Mononuclear cell (primary cell): ENCODE data around the gene VPS29. TPM values are rescaled to one million over a fixed set of nuclear protein-coding genes. Genes with fewer than 3 reads are reported as not detected.
"Not testable (repeated sequence)": the region's sequence is repeated elsewhere in the genome, so short reads cannot be mapped to it uniquely, and the experiment has no call there.

Source experiments
- H3K27me3 ChIP-seq: 2 replicates; pipeline ENCODE4 v1.6.0; 2011; ENCODE audit warnings: low read length, control low read depth; ENCODE audit not compliant: insufficient read depth
- H3K4me1 ChIP-seq: 2 replicates; pipeline ENCODE4 v1.5.1; 2011; ENCODE audit warnings: mild to moderate bottlenecking, low read length, control low read depth; ENCODE audit not compliant: insufficient read depth
- H3K4me3 ChIP-seq: 2 replicates; pipeline ENCODE4 v1.5.1; 2011; ENCODE audit warnings: mild to moderate bottlenecking, low read length, moderate library complexity
- H3K9me3 ChIP-seq: 2 replicates; pipeline ENCODE4 v1.5.1; 2011; ENCODE audit warnings: low read depth, mild to moderate bottlenecking, control low read depth, low read length
- total RNA-seq: library from RNA; depleted of rRNA; stranded (reverse); fragments of >200 nt; gene quantifications from one replicate; pipeline ENCODE4 v1.2.3, GENCODE V29; 2012

VPS29 gene
- 46.0 TPM for total RNA-seq

DNA sequence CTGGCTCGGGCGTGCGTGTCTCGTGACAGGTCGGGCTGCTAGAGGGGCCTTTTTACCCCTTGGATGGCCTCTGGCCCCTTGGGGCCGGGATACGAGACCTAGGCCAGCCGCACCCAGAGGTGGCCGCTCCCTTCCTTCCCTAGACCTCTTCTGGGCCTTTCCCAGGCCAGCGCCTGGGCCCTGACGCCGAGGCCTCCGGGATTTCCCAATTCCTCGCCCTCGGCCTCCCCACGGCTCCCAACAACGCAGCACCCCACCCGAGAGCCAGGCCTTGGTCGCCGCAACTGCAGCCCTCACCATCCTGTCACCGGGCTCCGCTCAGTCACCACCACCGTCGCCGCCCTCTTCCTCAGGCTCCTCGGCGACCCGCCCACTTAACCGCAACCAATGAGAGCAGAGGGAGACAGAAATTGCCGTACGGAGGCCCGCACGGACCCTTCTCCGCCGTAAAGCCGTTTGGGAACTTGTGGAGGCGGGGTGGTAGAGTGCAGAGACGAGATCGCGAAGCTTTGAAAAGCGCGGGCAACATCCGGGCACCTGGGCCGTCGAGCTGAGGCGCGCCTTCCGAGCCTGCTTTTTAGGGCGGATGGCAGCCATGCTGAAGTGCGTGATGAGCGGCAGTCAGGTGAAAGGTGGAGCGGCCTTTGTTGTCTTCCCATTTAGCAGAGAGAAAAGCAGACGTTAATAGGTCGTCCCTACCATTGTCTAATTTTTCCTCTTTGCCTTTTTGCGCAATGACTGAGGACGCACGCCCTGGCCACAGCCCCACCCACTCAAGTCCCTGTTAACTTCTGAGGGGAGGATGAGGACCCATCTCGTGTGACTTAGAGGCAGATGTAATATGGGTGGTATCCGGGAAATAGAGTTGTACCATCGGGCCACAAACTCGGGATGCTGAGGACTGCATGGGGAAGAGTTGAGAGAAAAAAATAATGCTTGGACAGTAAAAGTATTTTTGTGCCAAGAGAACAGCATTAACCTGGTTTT, at the start of gene VPS29, which contains the start of gene RAD9B:
TSS of gene VPS29 (minus strand) at position 360 of the 987 bp plus-strand sequence. CDS start at position 300, 60 bp downstream.
TSS of gene RAD9B (plus strand) at position 580 of the 987 bp plus-strand sequence. CDS start at position 587, 7 bp downstream.
- H3K4me1 ChIP-seq: peaks cover 31% of the 10 kb centered on the region
- no peaks in the 10 kb centered on the region for H3K9me3 ChIP-seq

DNA sequence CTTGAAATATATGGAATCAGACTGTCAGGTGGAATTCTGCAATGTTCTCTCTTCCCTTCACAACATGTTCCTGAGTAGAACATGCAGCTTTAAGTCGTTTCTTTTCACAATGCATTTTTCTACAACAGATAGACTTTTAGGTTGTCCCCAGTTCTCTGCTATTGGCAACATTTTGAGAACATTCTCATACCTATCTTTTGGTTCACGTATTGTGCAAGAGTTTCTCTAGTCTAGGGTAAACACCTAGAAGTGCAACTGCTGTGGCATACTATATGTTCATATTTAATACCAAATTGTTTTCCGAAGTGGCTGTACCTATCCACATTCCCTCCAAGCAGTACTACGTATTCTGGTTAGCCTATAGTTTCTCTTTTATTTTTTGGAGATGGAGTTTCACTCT, 49.1 kb upstream of the VPS29 start:
- no peaks in the 10 kb centered on the region for H3K9me3 ChIP-seq
- no peaks in the 10 kb centered on the region for H3K27me3 ChIP-seq
- peaks cover 20% of the 10 kb centered on the region for H3K4me1 ChIP-seq
- no peak overlapping the region for H3K4me3 ChIP-seq

More for the DNA sequence above, at the start of gene VPS29, which contains the start of gene RAD9B:
- Histone ChIP-seq H3K27me3 (no peaks in the 10 kb centered on the region), H3K4me3 (peak within 1 kb of the TSS; percentile 95)

DNA sequence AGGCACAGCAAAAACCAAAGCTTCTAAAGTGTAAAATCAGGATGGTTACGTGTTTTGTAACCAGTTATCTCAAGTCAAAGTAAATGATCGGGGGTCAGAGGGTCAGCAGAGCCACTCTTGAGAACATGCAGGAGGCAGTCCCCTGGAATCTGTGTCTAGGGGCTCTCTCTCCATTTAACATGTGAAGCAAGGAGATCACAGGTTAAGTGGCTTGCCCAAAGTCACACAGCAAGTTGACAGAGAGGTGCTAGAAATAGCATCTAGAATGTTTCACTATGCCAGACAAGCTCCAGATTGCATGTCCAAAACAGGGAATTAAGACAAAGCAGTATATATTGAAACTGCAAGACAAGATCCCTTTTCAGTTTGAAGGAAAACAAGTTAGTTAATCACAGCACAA, 47.8 kb upstream of the VPS29 start:
- H3K4me3 ChIP-seq: no peak overlapping the region
- H3K27me3 ChIP-seq: no peaks in the 10 kb centered on the region
- H3K9me3 ChIP-seq: no peaks in the 10 kb centered on the region
- H3K4me1 ChIP-seq: peaks cover 15% of the 10 kb centered on the region

DNA sequence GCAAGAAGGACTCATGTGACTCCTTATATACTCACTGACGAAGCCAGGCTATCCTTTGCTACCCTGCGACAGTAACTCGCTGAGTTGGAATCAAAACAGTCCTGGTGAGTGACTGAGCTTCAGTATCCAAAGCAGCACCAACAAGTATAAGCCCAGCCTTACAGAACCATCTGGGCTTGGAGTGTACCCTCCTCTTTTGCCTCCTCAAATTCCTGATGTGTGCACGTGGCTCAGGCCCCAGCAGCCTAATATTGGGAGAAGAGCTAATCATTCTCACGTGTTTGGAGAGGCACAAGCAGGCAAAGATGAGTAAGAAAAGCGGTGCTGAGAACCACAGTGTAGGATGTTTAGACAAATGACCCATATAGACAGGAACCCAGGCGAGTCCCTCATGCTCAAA, 46.8 kb upstream of the VPS29 start:
- H3K4me3 ChIP-seq: no peak overlapping the region
- no peaks in the 10 kb centered on the region for H3K27me3 ChIP-seq
- no peaks in the 10 kb centered on the region for H3K9me3 ChIP-seq
- peaks cover 7% of the 10 kb centered on the region for H3K4me1 ChIP-seq

DNA sequence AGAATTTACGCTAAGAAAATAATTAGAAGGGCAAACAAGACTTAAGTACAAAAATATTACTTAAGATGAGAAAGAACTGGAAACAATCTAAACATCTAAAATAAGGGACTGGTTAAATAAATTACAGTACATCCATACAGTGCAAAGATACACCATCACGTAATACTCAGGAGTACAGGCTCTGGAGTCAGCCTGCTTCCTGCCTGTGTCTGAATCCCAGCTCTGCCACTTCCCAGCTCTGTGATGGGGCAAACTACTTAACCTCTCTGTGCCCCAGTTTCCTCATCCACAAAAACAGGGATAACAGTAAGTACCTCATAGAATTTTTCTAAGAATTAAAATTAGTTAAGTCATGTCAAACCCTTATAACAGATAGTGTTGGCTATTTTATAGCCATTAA, 45.2 kb upstream of the VPS29 start:
- Histone ChIP-seq H3K27me3 (no peaks in the 10 kb centered on the region), H3K9me3 (no peaks in the 10 kb centered on the region), H3K4me1 (peaks cover 4% of the 10 kb centered on the region), H3K4me3 (no peak overlapping the region)

DNA sequence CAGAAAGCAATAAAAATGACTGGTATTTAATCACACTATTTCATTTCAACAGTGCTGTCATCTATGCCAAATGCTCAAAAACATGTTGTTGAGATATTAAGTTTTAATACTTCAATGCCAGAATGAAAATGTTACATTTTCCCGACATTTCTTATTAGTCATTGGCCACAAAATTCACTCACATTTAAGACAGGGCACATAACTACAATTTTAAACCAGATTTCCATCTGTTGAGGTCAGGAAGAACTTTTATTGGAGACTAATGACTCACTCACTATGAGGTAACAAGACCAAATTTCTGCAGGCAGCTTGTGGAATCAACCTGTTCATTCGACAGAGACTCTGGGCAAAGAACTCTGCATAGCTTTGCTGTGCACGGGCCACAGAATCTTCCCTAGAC, 44.4 kb upstream of the VPS29 start:
- H3K4me3 ChIP-seq: no peak overlapping the region
- H3K27me3 ChIP-seq: no peaks in the 10 kb centered on the region
- no peaks in the 10 kb centered on the region for H3K9me3 ChIP-seq
- H3K4me1 ChIP-seq: peaks cover 4% of the 10 kb centered on the region

DNA sequence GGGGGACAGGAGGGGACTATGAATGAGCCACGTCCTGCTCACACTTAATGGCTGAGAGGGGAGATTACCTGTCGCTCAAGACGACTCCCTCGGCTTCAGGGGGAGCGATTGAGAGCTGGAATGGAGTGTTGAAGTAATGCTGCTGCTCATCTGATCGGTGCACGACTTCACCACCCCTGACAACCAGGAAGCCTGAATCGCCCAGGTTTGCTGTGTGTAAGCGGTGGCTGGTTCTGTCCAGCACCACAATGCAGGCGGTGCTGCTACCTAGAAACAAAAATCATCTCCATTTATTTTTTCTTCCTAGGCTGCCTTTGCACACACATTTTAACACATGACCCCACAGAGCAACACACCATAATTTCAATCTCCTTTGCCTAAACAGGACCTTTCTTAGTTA, 43.9 kb upstream of the VPS29 start:
- Histone ChIP-seq H3K4me3 (no peak overlapping the region), H3K9me3 (no peaks in the 10 kb centered on the region), H3K27me3 (no peaks in the 10 kb centered on the region), H3K4me1 (peaks cover 4% of the 10 kb centered on the region)

DNA sequence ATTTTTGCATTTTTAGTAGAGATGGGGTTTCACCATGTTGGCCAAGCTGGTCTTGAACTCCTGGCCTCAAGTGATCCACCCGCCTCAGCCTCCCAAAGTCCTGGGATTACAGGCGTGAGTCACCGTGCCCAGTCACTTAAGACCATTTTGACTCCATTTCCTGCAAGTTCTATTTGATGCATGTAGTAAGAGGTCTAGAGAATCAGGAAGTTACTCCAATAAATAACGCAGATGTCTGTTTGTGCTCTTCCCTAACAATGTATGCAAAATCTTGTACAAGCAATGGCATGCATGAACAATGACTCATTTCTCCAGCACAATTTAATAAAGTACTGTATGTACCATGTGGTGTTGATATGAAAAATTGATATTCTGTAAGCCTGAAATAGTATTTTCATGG, 43.3 kb upstream of the VPS29 start:
- H3K27me3 ChIP-seq, H3K4me1 ChIP-seq, H3K9me3 ChIP-seq, H3K4me3 ChIP-seq: not testable (repeated sequence)

DNA sequence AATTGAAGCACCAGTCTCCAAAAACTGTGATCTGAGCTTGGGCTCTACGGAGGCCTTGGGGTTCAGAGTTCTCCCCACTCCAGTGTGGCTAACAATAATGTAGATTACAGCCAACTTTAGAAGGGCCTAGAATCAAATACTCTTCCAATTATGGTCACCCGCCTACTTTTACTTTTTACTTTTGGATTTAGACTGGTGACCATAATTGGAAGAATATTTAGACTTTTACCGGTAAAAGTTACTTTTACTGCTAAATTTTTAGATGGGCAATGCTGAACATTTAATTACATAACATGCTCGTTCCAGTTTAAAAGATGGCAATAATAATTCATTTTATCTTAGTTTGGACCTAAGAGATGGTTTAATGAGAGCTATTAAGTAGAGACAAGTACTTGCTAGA, 42.1 kb upstream of the VPS29 start:
- Histone ChIP-seq H3K27me3 (no peaks in the 10 kb centered on the region), H3K4me1 (peaks cover 4% of the 10 kb centered on the region), H3K4me3 (no peak overlapping the region), H3K9me3 (no peaks in the 10 kb centered on the region)

DNA sequence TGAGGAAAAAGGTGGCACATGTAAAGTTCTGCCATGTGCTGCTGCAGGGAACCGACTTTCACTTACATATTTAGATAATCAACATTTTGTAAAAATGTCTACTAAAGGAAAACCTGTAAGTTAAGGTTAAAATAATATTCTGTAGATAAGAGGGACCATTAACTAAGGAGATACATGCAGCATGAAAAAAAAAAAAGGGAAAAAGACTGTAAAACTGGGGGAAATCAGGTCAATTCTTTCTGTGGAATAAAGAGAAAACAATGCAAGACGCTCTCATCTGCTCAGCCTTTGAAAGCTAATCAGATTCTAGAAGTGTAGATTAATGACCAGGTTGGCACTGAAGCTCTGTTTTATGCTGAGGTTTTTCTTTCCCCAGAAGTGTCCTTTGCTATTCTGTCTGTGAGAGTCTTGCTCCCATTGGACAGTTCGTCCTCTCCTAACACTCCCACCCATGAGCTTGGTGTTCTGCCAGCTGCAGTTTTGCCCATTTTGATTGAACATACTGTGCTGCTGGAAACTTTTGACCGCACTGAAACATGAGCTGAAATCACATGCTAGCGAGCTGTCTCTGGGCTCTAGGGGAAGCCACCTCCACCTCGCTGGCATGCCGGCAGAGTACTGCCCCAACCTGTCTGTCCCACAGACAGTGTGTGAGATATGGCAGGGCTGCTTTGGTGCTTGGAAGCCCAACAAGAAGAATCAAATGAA, 41.5 kb upstream of the VPS29 start:
- no peak overlapping the region for H3K4me3 ChIP-seq
- H3K4me1 ChIP-seq: peaks cover 4% of the 10 kb centered on the region
- H3K27me3 ChIP-seq: no peaks in the 10 kb centered on the region
- no peaks in the 10 kb centered on the region for H3K9me3 ChIP-seq

DNA sequence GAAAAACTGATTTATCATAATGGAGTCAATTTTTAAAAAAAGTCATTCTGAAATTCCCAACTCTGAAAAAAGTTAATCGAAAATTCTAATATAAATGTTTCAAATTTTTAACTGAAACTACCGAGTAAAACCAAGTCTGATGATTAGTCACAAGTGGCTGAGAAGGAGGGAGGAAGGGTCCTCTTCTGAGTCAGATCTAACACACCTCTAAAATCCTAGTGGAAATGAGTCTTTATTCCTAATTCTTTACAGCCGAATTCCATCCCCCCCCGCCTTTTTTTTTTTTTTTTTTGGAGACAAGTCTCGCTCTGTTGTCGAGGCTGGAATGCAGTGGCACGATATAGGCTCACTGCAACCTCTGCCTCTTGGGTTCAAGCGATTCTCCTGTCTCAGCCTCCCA, 38.1 kb upstream of the VPS29 start:
- Histone ChIP-seq H3K9me3 (no peaks in the 10 kb centered on the region), H3K4me1 (no peaks in the 10 kb centered on the region), H3K4me3 (no peak overlapping the region), H3K27me3 (no peaks in the 10 kb centered on the region)

DNA sequence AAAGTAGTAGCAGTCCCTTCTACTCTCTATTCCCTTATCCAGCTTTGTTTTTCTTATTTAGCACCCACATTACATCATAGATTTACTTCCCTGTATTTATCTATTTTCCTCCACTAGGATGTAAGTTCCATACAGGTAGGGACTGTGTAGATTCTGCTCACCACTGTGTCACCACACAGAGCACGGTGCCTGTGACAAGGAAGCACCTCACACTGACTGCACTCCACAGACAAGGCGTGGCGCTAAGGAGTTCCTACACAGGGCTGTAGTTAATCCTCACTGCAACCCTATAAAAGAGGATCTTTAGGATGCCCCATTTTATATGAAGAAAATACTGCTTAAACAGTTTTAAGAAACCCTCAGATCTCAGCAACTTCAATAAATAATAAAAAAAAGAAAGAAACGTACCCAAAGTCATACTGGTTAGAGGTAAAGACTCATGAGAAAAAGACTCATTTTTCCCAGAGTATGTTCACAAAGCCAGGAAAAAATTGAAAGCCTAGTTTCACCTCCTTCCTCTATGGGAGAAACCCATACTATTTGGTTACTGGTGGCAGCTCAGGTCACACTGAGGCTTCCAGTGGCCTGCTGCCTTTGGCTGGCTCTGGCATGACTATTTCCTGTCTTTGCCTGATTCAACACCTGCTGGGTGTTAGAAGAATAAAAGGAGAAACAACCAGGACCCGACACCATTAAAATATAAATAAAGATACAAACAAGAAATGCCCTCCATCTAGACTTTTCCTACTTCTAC, 37.1 kb upstream of the VPS29 start:
- Histone ChIP-seq H3K4me3 (no peak overlapping the region), H3K4me1 (no peaks in the 10 kb centered on the region), H3K27me3 (no peaks in the 10 kb centered on the region), H3K9me3 (no peaks in the 10 kb centered on the region)

DNA sequence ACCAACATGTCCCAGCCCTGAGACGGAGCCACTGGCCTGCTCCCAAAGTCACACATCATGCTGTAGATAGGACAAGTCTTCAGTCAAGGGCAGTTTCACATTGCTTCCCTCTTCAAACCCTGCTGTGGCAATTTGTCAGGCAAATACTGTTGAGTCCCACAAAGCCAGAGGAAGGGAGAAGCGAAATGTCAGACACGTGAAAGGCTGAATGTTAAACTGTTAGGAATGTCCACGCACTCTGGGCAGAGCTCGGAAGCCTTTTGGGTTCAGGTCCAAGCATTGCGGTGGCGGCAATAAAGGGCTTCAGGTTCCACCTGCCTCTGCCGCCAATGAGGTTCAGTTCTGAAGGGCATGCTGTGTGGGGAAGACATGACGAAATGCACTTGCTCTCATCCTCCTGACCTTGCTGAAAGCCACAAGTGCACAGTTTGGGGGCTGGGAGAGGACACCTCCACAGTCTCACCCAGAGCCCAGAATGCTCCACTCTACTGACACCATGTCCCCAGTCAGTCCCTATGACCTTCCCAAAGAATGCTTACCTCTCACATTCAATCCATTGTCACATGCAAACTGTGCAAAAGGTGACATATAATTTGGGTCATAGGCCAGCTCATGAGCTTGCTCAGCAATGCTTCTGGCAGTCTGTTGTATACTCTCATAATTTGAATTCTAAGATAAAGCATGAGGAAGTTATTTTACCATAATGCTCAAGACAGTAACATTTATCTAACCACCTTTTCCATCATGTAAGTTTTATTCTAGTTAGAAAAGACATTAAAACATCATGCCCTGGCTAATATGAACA, 35.9 kb upstream of the VPS29 start:
- H3K27me3 ChIP-seq: no peaks in the 10 kb centered on the region
- H3K4me3 ChIP-seq: no peak overlapping the region
- H3K9me3 ChIP-seq: no peaks in the 10 kb centered on the region
- no peaks in the 10 kb centered on the region for H3K4me1 ChIP-seq
